GM10248 (cell line): ENCODE measurements around the gene H2AZ1.
"Not testable (repeated sequence)": the region's sequence is repeated elsewhere in the genome, so short reads cannot be mapped to it uniquely, and the experiment has no call there.

Experiments
- CTCF ChIA-PET: fragments of 300-600 bp; sonication (Branson Sonifier 250); formaldehyde crosslinking; extraction: SDS; loops from one replicate; lab custom pipeline; 2021; ENCODE audit warnings: antibody characterized with exemption; lab: Yijun Ruan, JAX
- POLR2A ChIA-PET: fragments of 350-650 bp; sonication (Branson Sonifier 250); formaldehyde crosslinking; extraction: SDS; loops from one replicate; lab custom pipeline; 2020; ENCODE audit warnings: antibody characterized with exemption; lab: Yijun Ruan, JAX
- DNase-seq: peaks from one replicate; pipeline ENCODE4 v3.0.0; 2012; ENCODE audit errors: extremely low spot score
- CTCF ChIP-seq: IDR thresholded peaks from 2 replicates; pipeline ENCODE4 v1.5.1; 2012; ENCODE audit warnings: mild to moderate bottlenecking, low read depth; ENCODE audit errors: extremely low read depth, missing control alignments, control extremely low read depth

H2AZ1 gene

GRCh38 chr4:99965173-99965572 is 15.1 kb upstream of the H2AZ1 start:
- CTCF ChIA-PET, result interaction anchor here (1.1 to 1.3 kb wide), 2 partner anchors 15 to 24 kb away, joined by 3 read pairs; partner anchors contain the start of gene H2AZ1
- POLR2A ChIA-PET, result no interaction called here
- DNase-seq, result no peak
- no peak for TF ChIP-seq CTCF

- TF ChIP-seq CTCF, result no peak
- POLR2A ChIA-PET, result interaction anchor here (1.4 kb wide), 1 partner anchor 11 kb away, joined by 3 read pairs; the partner anchor contains the start of gene H2AZ1
- no peak for DNase-seq
- CTCF ChIA-PET, result interaction anchor here (0.9 to 2.4 kb wide), 5 partner anchors 10 to 36 kb away, joined by 4 to 11 read pairs (median 5); partner anchors contain the start of gene H2AZ1
These were observed 11.6 kb upstream of the H2AZ1 start for GRCh38 chr4:99961711-99962110.

- CTCF ChIA-PET, result interaction anchor here (2.4 kb wide), 1 partner anchor 9 kb away, joined by 11 read pairs; the partner anchor contains the start of gene H2AZ1
These were observed 10.6 kb upstream of the H2AZ1 start for GRCh38 chr4:99960648-99961047.

GRCh38 chr4:99958207-99958606 is 8.1 kb upstream of the H2AZ1 start:
- POLR2A ChIA-PET, CTCF ChIA-PET, DNase-seq: not testable (repeated sequence)

More at GRCh38 chr4:99960648-99961047, 10.6 kb upstream of the H2AZ1 start:
- DNase-seq, result no peak
- POLR2A ChIA-PET, result no interaction called here
- no peak for TF ChIP-seq CTCF

- ChIA-PET CTCF (interaction anchor here (1.0 to 2.7 kb wide), 8 partner anchors 10 to 143 kb away, joined by 3 to 11 read pairs (median 3); no protein-coding TSS in a partner anchor), POLR2A (interaction anchor here (1.0 to 1.5 kb wide), 6 partner anchors 11 to 142 kb away, joined by 3 to 7 read pairs (median 4); partner anchors contain the start of genes DAPP1 and LAMTOR3)
- TF ChIP-seq CTCF, result no peak
- DNase-seq, result no peak
These were observed 809 bp upstream of the H2AZ1 start for GRCh38 chr4:99950913-99951254.

- peak; percentile 80 for TF ChIP-seq CTCF
- peak; percentile 74 for DNase-seq
- POLR2A ChIA-PET, result interaction anchor here (0.5 to 1.4 kb wide), 10 partner anchors 13 to 1398 kb away, joined by 3 to 6 read pairs (median 4); partner anchors contain the start of genes DAPP1, LAMTOR3 and TRMT10A
- CTCF ChIA-PET, result interaction anchor here (0.7 to 3.4 kb wide), 24 partner anchors 9 to 877 kb away, joined by 3 to 18 read pairs (median 4); partner anchors contain the start of genes DAPP1, LAMTOR3 and TRMT10A
These were observed 759 bp downstream of the H2AZ1 start for GRCh38 chr4:99949034-99949998.

GRCh38 chr4:99947608-99948007 is 2.5 kb downstream of the H2AZ1 start:
- ChIA-PET CTCF (interaction anchor here (1.0 to 3.4 kb wide), 9 partner anchors 10 to 387 kb away, joined by 3 to 18 read pairs (median 4); partner anchors contain the start of gene TRMT10A), POLR2A (interaction anchor here (2.3 kb wide), 1 partner anchor 53 kb away, joined by 15 read pairs; the partner anchor contains the start of gene LAMTOR3)
- TF ChIP-seq CTCF, result no peak
- no peak for DNase-seq
